Bronchus fibroblast of lung (primary cell): ENCODE measurements around the gene ZNF853. TPM values are rescaled to one million over a fixed set of nuclear protein-coding genes. Genes with fewer than 3 reads are reported as not detected.

Experiments
- total RNA-seq: library from RNA; depleted of rRNA; stranded (reverse); fragments of >200 nt; gene quantifications from 2 replicates; pipeline ENCODE4 v1.2.3, GENCODE V29; 2015

Gene ZNF853
- 4.0 and 4.8 TPM in 2 replicates for total RNA-seq

DNA sequence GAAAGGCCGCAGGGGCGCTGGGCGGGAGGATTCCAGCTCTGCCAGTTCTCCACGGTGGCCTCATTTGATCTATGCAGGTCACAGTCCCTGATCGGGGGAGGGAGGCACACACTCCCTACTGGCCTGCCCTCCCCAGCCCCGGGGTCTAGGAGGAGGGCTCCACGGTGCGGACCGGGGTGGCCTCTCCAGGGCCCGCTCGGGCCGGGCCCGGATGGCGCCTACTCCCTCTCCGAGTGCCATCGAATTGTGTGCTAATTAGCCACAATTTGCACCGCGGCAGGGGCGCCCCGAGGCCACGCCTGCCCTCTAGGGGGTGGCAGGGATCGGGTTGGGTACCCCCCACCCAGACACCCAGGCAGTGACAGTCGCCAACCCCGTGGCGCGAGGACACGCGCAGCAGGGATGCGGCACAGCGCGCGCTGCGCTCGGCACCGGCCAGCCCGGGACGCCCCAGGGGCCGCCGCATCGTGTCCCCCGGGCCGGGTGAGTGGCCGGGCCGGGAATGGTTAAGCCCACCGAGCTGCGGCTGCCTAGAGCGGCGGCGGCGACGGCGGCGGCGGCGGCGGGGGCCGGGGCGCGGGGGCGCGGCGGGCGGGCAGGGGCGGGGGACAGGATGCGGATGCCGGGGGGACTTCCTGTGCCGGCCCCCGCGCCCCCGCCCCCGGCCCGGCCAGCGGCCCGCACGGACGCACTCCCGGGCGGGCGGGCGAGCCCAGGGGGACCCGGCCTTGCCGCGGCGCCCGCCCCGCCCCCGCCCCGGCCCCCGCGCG, at the start of gene ZNF853:
Gene ZNF853 (plus strand): TSS at position 658 of the 770 bp plus-strand sequence. CDS start 565 bp downstream, outside the sequence.

DNA sequence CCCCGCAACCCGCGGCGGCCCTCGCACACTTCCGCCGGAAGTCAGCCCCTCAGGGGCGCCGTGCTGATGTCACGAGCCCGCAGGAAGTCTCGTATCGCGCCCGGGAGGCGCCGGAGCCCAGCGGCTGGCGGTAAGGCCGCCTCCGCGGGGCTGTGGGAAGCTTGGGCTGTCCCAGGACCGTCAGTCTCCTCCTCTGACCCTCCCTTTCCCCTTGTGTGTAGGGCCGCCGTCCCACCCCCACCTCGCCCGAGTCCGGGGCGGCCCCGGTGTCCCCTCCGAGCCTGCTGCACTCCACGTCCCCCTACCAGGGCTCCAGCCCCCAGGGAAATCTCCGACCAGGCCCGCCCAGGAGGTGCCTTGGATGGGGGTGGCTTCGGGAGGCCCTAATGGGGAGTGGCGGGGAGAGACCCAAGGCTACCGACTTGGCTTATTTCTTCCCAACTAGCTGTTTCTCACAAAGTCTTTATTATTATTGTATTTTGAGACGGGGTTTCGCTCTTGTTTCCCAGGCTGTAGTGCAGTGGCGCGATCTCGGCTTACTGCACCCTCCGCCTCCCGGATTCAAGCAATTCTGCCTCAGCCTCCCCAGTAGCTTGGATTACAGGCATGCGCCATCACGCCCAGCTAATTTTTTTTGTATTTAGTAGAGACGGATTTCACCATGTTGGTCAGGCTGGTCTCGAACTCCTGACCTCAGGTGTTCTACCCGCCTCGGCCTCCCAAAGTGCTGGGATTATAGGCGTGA, 37.9 kb upstream of the ZNF853 start, which contains the start of gene ZDHHC4:
Gene ZDHHC4 (plus strand): TSS at position 86 of the 745 bp plus-strand sequence. CDS start 3,108 bp downstream, outside the sequence.

DNA sequence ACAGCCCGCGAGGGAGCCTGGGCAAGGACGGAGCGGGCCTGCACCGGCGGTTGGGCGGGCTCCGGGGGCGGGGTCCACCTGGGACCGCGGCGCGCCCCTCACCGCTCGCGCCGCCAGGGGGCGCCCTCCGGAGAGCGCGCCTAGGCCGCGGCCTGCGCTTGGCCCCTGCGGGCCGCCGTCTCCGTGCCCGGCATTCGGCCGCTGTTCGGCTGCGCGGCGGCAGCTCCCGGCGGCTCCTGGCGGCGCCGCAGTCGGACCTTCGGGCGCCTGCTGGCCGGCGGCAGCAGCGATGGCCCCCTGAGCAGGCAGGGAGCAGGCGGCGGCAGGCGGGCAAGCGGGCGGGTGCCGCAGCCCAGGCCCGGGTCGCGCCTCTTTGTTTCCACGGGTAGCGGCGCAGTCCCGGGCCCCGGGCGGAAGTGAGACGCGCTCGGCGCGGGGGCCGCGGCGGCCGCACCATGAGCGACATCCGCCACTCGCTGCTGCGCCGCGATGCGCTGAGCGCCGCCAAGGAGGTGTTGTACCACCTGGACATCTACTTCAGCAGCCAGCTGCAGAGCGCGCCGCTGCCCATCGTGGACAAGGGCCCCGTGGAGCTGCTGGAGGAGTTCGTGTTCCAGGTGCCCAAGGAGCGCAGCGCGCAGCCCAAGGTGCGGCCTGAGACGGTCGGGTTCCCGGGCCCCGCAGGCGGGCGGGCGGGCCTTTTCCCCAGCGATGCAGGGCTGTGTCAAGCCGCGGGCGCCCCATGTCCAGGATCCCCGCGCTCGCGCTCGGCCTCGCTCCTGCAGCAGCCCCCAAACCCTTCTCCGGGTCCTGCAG, 25.4 kb upstream of the ZNF853 start, which contains the start of gene INTS15:
Gene INTS15 (plus strand): TSS at position 193 of the 816 bp plus-strand sequence. CDS start 263 bp downstream, at position 456.

DNA sequence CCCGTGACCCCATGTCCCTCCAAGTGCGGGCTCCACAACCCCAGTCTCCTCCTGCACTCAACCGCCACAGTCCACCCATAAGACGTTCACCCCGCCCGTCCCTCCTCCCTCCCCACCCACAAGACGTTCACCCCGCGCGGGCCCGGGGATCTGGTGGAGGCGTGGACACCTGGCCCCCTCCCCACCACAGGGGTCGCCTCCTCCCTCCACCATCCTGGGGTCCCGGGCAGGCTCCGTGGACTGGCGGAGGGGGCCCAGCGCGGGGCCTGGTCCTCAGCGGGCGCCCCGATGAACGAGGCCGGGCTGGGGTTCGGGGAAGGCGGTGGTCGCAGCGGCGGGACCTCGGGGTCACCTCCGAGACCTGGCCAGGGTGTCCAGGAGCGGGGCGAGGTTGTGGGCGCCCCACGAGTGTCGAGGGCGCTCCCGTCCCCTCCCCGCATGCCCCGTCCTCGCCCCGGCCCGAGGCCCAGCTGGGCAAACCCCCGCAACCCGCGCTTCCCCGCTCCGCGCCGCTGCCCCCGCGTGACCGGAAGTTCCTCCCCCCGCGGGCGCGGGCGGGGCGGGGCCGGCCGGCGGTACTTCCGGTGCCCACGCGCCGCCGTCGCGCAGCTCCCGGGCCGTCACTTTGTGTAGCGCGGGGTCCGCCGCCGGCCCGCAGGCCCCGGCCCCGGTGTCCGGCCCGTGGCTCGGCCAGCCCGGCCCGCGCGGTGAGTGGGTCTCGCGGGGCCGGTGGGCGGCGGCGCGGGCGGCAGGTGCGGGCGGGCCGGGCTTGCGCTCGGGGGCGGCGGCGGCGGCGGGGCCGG, 21.5 kb downstream of the ZNF853 start, which contains the start of gene ZNF316:
Gene ZNF316 (plus strand): TSS at position 578 of the 803 bp plus-strand sequence. CDS start 5,092 bp downstream, outside the sequence.

Other genes starting within 250 kb of the ZNF853 start
- gene RAC1, start 241.1 kb upstream of the ZNF853 start, total RNA-seq: 138 and 149 TPM in 2 replicates
- 9.4 and 11.6 TPM in 2 replicates for gene DAGLB, start 167.7 kb upstream of the ZNF853 start, total RNA-seq
- gene KDELR2, start 131.5 kb upstream of the ZNF853 start, total RNA-seq: 151 and 164 TPM in 2 replicates
- 0.15 and 0.17 TPM in 2 replicates for gene GRID2IP, start 64.1 kb upstream of the ZNF853 start, total RNA-seq
- gene ZDHHC4, start 38.2 kb upstream of the ZNF853 start, total RNA-seq: 45.7 and 52.0 TPM in 2 replicates
- 19.7 and 23.3 TPM in 2 replicates for gene INTS15, start 25.6 kb upstream of the ZNF853 start, total RNA-seq
- gene ZNF316, start 21.7 kb downstream of the ZNF853 start, total RNA-seq: 6.4 and 7.6 TPM in 2 replicates
- gene ZNF12, start 91.3 kb downstream of the ZNF853 start, total RNA-seq: 6.2 TPM in 2 replicates
- not detected in 2 replicates for gene RSPH10B2, start 138.5 kb downstream of the ZNF853 start, total RNA-seq
- gene CCZ1B, start 210.7 kb downstream of the ZNF853 start, total RNA-seq: 16.8 and 23.2 TPM in 2 replicates